Measurements from ENCODE around the gene FARSA. TPM values are rescaled to one million over a fixed set of nuclear protein-coding genes. Genes with fewer than 3 reads are reported as not detected.

The FARSA gene
- total and polyA plus RNA-seq, 2 of the 13 experiments (the other 11 are each of a cell fraction or from before 2014, with no cell fraction given), result 25.9 to 72.0 TPM

DNA sequence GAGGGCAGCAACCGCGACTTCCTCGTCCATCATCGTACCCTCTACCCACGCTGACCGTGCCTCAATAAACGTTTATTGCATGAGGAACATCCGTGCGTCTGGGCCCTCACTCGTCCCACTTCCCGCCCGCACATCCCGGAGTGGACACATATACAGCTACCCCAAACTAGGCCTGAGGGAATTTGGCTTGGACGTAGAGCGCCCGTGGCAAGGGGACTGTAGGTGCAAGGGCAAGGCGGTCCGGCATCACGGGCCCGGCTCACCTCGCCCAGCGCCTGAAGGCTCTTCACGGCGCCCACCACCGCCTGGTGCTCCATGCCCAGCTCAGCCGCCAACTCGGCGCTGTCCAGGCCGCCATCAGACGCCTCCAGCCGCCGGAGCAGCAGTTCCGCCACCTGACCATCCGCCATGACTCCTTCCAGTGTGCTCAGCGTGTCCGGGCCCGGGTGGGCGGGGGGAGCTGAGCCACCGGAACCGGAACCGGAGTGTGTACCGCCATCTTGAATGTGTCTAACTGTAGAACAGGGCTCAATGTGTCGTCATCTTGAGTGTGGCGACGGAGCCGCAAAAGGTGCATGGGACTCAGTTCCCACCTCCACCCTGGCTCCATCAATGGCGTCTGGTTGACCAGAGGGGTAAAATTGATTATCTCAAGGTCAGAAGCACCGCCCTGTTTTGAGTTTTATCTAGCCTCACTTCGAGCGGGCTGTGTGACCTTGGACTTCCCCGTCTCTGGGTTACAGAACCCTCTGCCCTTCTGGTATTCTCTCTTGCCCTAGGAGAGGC, at the start of gene FARSA (continued):
- TF ChIP-seq, protein P1, sequence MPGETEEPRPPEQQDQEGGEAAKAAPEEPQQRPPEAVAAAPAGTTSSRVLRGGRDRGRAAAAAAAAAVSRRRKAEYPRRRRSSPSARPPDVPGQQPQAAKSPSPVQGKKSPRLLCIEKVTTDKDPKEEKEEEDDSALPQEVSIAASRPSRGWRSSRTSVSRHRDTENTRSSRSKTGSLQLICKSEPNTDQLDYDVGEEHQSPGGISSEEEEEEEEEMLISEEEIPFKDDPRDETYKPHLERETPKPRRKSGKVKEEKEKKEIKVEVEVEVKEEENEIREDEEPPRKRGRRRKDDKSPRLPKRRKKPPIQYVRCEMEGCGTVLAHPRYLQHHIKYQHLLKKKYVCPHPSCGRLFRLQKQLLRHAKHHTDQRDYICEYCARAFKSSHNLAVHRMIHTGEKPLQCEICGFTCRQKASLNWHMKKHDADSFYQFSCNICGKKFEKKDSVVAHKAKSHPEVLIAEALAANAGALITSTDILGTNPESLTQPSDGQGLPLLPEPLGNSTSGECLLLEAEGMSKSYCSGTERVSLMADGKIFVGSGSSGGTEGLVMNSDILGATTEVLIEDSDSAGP (CRISPR knock-in tag; IDR thresholded peaks at IDR 0.05; ENCODE audit: borderline replicate concordance), result peak; percentile 95
- no peak for TF ChIP-seq RNF2 (conservative IDR thresholded peaks at IDR 0.05; ENCODE audit: low read depth)
- no peak for TF ChIP-seq ZNF670 (CRISPR knock-in tag; IDR thresholded peaks at IDR 0.05; ENCODE audit: borderline replicate concordance)
- no peak for TF ChIP-seq GTF2F1 (IDR thresholded peaks at IDR 0.05; ENCODE audit: low read length)
- TF ChIP-seq, protein P2, sequence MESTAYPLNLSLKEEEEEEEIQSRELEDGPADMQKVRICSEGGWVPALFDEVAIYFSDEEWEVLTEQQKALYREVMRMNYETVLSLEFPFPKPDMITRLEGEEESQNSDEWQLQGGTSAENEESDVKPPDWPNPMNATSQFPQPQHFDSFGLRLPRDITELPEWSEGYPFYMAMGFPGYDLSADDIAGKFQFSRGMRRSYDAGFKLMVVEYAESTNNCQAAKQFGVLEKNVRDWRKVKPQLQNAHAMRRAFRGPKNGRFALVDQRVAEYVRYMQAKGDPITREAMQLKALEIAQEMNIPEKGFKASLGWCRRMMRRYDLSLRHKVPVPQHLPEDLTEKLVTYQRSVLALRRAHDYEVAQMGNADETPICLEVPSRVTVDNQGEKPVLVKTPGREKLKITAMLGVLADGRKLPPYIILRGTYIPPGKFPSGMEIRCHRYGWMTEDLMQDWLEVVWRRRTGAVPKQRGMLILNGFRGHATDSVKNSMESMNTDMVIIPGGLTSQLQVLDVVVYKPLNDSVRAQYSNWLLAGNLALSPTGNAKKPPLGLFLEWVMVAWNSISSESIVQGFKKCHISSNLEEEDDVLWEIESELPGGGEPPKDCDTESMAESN (CRISPR knock-in tag; conservative IDR thresholded peaks at IDR 0.05), result peak; percentile 68
- no peak; the same call in 1 of the 2 replicates for TF ChIP-seq ZNF441 (CRISPR knock-in tag; IDR thresholded peaks at IDR 0.05; ENCODE audit: borderline replicate concordance)
- peak; percentile 58; the same call in 1 of the 2 replicates for TF ChIP-seq NFKB2 (CRISPR knock-in tag; IDR thresholded peaks at IDR 0.05; ENCODE audit: borderline replicate concordance)
- TF ChIP-seq, protein P3, sequence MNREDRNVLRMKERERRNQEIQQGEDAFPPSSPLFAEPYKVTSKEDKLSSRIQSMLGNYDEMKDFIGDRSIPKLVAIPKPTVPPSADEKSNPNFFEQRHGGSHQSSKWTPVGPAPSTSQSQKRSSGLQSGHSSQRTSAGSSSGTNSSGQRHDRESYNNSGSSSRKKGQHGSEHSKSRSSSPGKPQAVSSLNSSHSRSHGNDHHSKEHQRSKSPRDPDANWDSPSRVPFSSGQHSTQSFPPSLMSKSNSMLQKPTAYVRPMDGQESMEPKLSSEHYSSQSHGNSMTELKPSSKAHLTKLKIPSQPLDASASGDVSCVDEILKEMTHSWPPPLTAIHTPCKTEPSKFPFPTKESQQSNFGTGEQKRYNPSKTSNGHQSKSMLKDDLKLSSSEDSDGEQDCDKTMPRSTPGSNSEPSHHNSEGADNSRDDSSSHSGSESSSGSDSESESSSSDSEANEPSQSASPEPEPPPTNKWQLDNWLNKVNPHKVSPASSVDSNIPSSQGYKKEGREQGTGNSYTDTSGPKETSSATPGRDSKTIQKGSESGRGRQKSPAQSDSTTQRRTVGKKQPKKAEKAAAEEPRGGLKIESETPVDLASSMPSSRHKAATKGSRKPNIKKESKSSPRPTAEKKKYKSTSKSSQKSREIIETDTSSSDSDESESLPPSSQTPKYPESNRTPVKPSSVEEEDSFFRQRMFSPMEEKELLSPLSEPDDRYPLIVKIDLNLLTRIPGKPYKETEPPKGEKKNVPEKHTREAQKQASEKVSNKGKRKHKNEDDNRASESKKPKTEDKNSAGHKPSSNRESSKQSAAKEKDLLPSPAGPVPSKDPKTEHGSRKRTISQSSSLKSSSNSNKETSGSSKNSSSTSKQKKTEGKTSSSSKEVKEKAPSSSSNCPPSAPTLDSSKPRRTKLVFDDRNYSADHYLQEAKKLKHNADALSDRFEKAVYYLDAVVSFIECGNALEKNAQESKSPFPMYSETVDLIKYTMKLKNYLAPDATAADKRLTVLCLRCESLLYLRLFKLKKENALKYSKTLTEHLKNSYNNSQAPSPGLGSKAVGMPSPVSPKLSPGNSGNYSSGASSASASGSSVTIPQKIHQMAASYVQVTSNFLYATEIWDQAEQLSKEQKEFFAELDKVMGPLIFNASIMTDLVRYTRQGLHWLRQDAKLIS (CRISPR knock-in tag; IDR thresholded peaks at IDR 0.05), result no peak; the same call in 1 of the 2 replicates
- no peak; the same call in 1 of the 2 replicates for TF ChIP-seq EED (CRISPR knock-in tag; IDR thresholded peaks at IDR 0.05)
- TF ChIP-seq, protein P4, sequence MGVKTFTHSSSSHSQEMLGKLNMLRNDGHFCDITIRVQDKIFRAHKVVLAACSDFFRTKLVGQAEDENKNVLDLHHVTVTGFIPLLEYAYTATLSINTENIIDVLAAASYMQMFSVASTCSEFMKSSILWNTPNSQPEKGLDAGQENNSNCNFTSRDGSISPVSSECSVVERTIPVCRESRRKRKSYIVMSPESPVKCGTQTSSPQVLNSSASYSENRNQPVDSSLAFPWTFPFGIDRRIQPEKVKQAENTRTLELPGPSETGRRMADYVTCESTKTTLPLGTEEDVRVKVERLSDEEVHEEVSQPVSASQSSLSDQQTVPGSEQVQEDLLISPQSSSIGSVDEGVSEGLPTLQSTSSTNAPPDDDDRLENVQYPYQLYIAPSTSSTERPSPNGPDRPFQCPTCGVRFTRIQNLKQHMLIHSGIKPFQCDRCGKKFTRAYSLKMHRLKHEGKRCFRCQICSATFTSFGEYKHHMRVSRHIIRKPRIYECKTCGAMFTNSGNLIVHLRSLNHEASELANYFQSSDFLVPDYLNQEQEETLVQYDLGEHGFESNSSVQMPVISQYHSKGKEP (CRISPR knock-in tag; IDR thresholded peaks at IDR 0.05), result no peak
- TF ChIP-seq, protein P5, sequence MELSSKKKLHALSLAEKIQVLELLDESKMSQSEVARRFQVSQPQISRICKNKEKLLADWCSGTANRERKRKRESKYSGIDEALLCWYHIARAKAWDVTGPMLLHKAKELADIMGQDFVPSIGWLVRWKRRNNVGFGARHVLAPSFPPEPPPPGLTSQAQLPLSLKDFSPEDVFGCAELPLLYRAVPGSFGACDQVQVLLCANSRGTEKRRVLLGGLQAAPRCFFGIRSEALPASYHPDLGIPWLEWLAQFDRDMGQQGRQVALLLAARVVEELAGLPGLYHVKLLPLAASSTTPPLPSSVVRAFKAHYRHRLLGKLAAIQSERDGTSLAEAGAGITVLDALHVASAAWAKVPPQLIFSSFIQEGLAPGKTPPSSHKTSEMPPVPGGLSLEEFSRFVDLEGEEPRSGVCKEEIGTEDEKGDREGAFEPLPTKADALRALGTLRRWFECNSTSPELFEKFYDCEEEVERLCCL (CRISPR knock-in tag; IDR thresholded peaks at IDR 0.05; ENCODE audit: borderline replicate concordance), result no peak
- TF ChIP-seq SP4 (CRISPR knock-in tag; IDR thresholded peaks at IDR 0.05), result peak; percentile 81
- TF ChIP-seq, protein P6, sequence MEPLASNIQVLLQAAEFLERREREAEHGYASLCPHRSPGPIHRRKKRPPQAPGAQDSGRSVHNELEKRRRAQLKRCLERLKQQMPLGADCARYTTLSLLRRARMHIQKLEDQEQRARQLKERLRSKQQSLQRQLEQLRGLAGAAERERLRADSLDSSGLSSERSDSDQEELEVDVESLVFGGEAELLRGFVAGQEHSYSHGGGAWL (CRISPR knock-in tag; IDR thresholded peaks at IDR 0.05), result peak; percentile 81
- TF ChIP-seq REXO4 (CRISPR knock-in tag; IDR thresholded peaks at IDR 0.05; ENCODE audit: borderline replicate concordance), result no peak
- TF ChIP-seq ZEB1 (IDR thresholded peaks at IDR 0.05; ENCODE audit: insufficient replicate concordance, low read depth), result no peak
- no peak for TF ChIP-seq ZFP82 (CRISPR knock-in tag; IDR thresholded peaks at IDR 0.05; ENCODE audit: borderline replicate concordance)

Data from HepG2 (cell line).